Transverse colon (tissue), 4 donors: ENCODE data around the gene ANAPC7. TPM values are rescaled to one million over a fixed set of nuclear protein-coding genes. Genes with fewer than 3 reads are reported as not detected.

ENCODE experiments used
- DNase-seq: peaks from one replicate; pipeline ENCODE4 v3.0.0-alpha.2; 2019
- H3K27ac ChIP-seq, 4 donors: fragments of 200-600 bp; sonication (generic); 2 replicates each; pipeline ENCODE4 v1.5.1; 2016 to 2018; ENCODE audit warnings: inconsistent platforms in 4 of 4
- H3K27me3 ChIP-seq: fragments of 200-600 bp; sonication (generic); 2 replicates; pipeline ENCODE4 v1.5.1; 2017; ENCODE audit warnings: inconsistent platforms
- H3K36me3 ChIP-seq, 4 donors: fragments of 200-600 bp; sonication (generic); 2 replicates each; pipeline ENCODE4 v1.5.1; 2017 to 2019; ENCODE audit warnings: inconsistent platforms in 4 of 4
- H3K4me1 ChIP-seq, 4 donors: fragments of 200-600 bp; sonication (generic); 2 replicates each; pipeline ENCODE4 v1.5.1; 2017 to 2020; ENCODE audit warnings: inconsistent platforms in 4 of 4
- H3K4me3 ChIP-seq, 4 donors: fragments of 200-600 bp; sonication (generic); 1 replicate in 1 of 4; 2 replicates in 3 of 4; pipeline versions ENCODE4 v1.5.1 to v1.6.1; 2017 to 2019; ENCODE audit warnings: inconsistent platforms in 4 of 4
- H3K9me3 ChIP-seq, 2 donors: fragments of 200-600 bp; sonication (generic); 2 replicates each; pipeline ENCODE4 v1.5.1; 2017 to 2019; ENCODE audit warnings: inconsistent platforms in 2 of 2
- EP300 ChIP-seq: sonication (generic); formaldehyde crosslinking; IDR thresholded peaks from one replicate; pipeline ENCODE4 v1.6.1; 2017; ENCODE audit warnings: antibody characterized with exemption, low read depth
- POLR2A ChIP-seq: fragments of 450-650 bp; IDR thresholded peaks from one replicate; pipeline ENCODE4 v1.6.1; 2016; ENCODE audit warnings: antibody characterized with exemption, mild to moderate bottlenecking, moderate library complexity
- POLR2AphosphoS5 ChIP-seq, 3 donors: sonication (generic); formaldehyde crosslinking; IDR thresholded peaks; one replicate each; pipeline ENCODE4 v1.6.1; 2016; ENCODE audit warnings: antibody characterized with exemption in 3 of 3
- WGBS, 2 donors: methylation state at CpG; one replicate each; pipeline ENCODE4 v1.1.5; 2018; ENCODE audit warnings: low coverage in 1 of 2; 5-methylcytosine and 5-hydroxymethylcytosine counted together
- in situ Hi-C, 4 donors: fragments of 200-750 bp; cut with MboI; loops; one replicate each; pipeline versions ENCODE4 v1.15.0 to v1.15.1; 2017; ENCODE audit warnings: low sequenced_read_pairs in 3 of 4, low pct_ligation_motif_present in 1 of 4, low pct_unique_long_range_greater_than_20kb in 1 of 4
- intact Hi-C: fragments of 100-400 bp; cut with DNase I; formaldehyde crosslinking; loops from one replicate; pipeline ENCODE4 v1.15.1; 2023; ENCODE audit warnings: low total_unique reads
- small RNA-seq, 4 donors: library from RNA; depleted of rRNA; stranded (forward); fragments of <200 nt; gene quantifications; one replicate each; pipeline ENCODE3, GENCODE V24; 2016
- total RNA-seq, 4 donors: library from RNA; depleted of rRNA; stranded (reverse); fragments of >200 nt; gene quantifications; one replicate each; pipeline ENCODE4 v1.1.0, GENCODE V29; 2016
- TF ChIP-seq, protein P1 (sequence below), 5 experiments: fragments of 200-600 bp in 3 of 5; fragments of 450-650 bp in 2 of 5; sonication (generic) in 3 of 5; IDR thresholded peaks; 1 replicate in 2 of 5; 2 replicates in 3 of 5; pipeline ENCODE4 v1.5.1; 2016 to 2017; ENCODE audit warnings: antibody characterized with exemption in 5 of 5, inconsistent platforms in 3 of 5, mild to moderate bottlenecking in 2 of 5, moderate library complexity in 1 of 5

The ANAPC7 gene
- total RNA-seq, 4 donors from 2014 or later: 16.8 to 127 (median 31.4) TPM

DNA sequence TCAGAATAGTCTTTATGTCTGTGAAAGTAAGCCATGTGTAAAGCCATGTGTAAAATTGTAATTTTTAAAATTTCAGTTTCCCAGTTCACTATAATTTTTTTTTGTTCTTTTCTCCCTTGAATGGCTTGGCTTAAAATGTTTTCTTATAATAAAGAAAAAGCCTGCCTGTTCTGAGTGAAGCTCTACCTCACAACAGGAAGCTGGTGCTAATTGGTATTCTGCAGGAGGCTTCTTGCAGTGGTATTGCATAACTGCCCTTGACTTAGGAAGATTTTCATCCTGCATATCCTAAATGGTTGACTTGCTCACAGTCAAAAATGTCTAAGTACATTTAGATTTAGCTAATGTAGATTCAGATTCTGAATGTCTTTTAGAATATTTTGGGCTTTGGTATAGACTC lies 73.0 kb downstream of the ANAPC7 start:
- Histone ChIP-seq H3K4me1 (peaks cover 0 to 20% (median 0%) of the 10 kb centered on the region in 4 donors), H3K27me3 (no peaks in the 10 kb centered on the region), H3K36me3 (peaks cover 0 to 66% (median 30%) of the 10 kb centered on the region in 4 donors), H3K27ac (no peak overlapping the region), H3K4me3 (no peak overlapping the region), H3K9me3 (no peaks in the 10 kb centered on the region)
- intact Hi-C loops (no loop called here), in situ Hi-C loops (no loop called here)
- DNase-seq: no peak
- TF ChIP-seq POLR2A: no peak
- TF ChIP-seq, protein P1, sequence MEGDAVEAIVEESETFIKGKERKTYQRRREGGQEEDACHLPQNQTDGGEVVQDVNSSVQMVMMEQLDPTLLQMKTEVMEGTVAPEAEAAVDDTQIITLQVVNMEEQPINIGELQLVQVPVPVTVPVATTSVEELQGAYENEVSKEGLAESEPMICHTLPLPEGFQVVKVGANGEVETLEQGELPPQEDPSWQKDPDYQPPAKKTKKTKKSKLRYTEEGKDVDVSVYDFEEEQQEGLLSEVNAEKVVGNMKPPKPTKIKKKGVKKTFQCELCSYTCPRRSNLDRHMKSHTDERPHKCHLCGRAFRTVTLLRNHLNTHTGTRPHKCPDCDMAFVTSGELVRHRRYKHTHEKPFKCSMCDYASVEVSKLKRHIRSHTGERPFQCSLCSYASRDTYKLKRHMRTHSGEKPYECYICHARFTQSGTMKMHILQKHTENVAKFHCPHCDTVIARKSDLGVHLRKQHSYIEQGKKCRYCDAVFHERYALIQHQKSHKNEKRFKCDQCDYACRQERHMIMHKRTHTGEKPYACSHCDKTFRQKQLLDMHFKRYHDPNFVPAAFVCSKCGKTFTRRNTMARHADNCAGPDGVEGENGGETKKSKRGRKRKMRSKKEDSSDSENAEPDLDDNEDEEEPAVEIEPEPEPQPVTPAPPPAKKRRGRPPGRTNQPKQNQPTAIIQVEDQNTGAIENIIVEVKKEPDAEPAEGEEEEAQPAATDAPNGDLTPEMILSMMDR (IDR thresholded peaks at IDR 0.05): no peak
- no peak for TF ChIP-seq EP300
- TF ChIP-seq POLR2AphosphoS5 (IDR thresholded peaks at IDR 0.05): no peak

- in situ Hi-C loops (no loop called here), intact Hi-C loops (no loop called here)
- Histone ChIP-seq H3K27me3 (no peaks in the 10 kb centered on the region), H3K27ac (no peak overlapping the region), H3K4me1 (peaks cover 0 to 20% (median 0%) of the 10 kb centered on the region in 4 donors), H3K4me3 (no peak overlapping the region), H3K9me3 (no peaks in the 10 kb centered on the region), H3K36me3 (peaks cover 0 to 65% (median 30%) of the 10 kb centered on the region in 4 donors)
- 80 to 86% methylated on average over 2 to 3 of the region's 3 CpGs for WGBS, 2 donors
- no peak for TF ChIP-seq EP300
- TF ChIP-seq POLR2A: no peak
- TF ChIP-seq POLR2AphosphoS5 (IDR thresholded peaks at IDR 0.05): no peak
- TF ChIP-seq, protein P1 (IDR thresholded peaks at IDR 0.05): no peak
- no peak for DNase-seq
These were observed 73.4 kb downstream of the ANAPC7 start for GRCh38 chr12:110330124-110330523.

- intact Hi-C loops: no loop called here
- Histone ChIP-seq H3K4me3 (no peak overlapping the region), H3K27me3 (no peaks in the 10 kb centered on the region), H3K36me3 (peaks cover 0 to 61% (median 28%) of the 10 kb centered on the region in 4 donors), H3K27ac (no peak overlapping the region), H3K9me3 (no peaks in the 10 kb centered on the region), H3K4me1 (peaks cover 0 to 20% (median 0%) of the 10 kb centered on the region in 4 donors)
- TF ChIP-seq POLR2AphosphoS5 (IDR thresholded peaks at IDR 0.05) (no peak), EP300 (no peak), POLR2A (no peak)
- TF ChIP-seq, protein P1 (IDR thresholded peaks at IDR 0.05): no peak
- no peak for DNase-seq
- 75 to 97% methylated on average over 1 to 4 of the region's 4 CpGs for WGBS, 2 donors
- in situ Hi-C loops: no loop called here
These were observed 73.8 kb downstream of the ANAPC7 start for GRCh38 chr12:110329710-110330109.

Small RNA genes lying within 50 kb of the gene (small RNA-seq; reads per million reads assigned to genes)
- 0 reads per million in 4 donors for gene RN7SL769P

Other genes with a start within 250 kb of the ANAPC7 start
- gene ATP2A2, start 122.5 kb downstream of the ANAPC7 start, total RNA-seq: 100 to 1,000 TPM; 128 to 185 (median 178) TPM
- 100 to 1,000 TPM in 3 of 4 donors, 10 to 100 TPM in 1; 27.9 to 429 (median 262) TPM for gene ARPC3, start 46.6 kb upstream of the ANAPC7 start, total RNA-seq
- gene GPN3, start 64.5 kb upstream of the ANAPC7 start, total RNA-seq: 1 to 10 TPM in 3 of 4 donors, not detected in 1; 6.1 to 9.2 (median 8.8) TPM
- gene FAM216A, start 65.1 kb upstream of the ANAPC7 start, total RNA-seq: 1 to 10 TPM in 3 of 4 donors, not detected in 1; 1.2 to 6.7 (median 1.6) TPM
- 100 to 1,000 TPM in 2 of 4 donors, 10 to 100 TPM in 2; 16.3 to 142 (median 79.3) TPM for gene VPS29, start 98.4 kb upstream of the ANAPC7 start, total RNA-seq
- under 1 TPM in 2 of 4 donors, not detected in 2; 0.27 to 0.32 TPM for gene RAD9B, start 98.6 kb upstream of the ANAPC7 start, total RNA-seq
- gene PPTC7, start 179.6 kb upstream of the ANAPC7 start, total RNA-seq: 10 to 100 TPM; 25.3 to 36.4 (median 27.1) TPM
- gene TCTN1, start 210.4 kb upstream of the ANAPC7 start, total RNA-seq: 10 to 100 TPM; 28.5 to 71.2 (median 35.1) TPM